ENCODE results near the gene SMPX.

- TF ChIP-seq CTCF (conservative IDR thresholded peaks at IDR 0.05 in 1 of 2, IDR thresholded peaks at IDR 0.05 in 1 of 2; ENCODE audit: low read depth in 1 of 2, low read length in 2 of 2) (no peak), EZH2 (IDR thresholded peaks at IDR 0.05; ENCODE audit: low read length, missing control alignments) (no peak)
Measured at GRCh38 chrX:21723814-21724213, 34.1 kb downstream of the SMPX start.

Measured in fibroblast of lung (primary cell).